NCI-H187 treated with DMSO at 0.1 percent for 48 hours (cell line): Measurements from ENCODE around the gene LBHD1.
"Not testable (repeated sequence)": the region's sequence is repeated elsewhere in the genome, so short reads cannot be mapped to it uniquely, and the experiment has no call there.

Experiments
- DNase-seq: peaks from one replicate; lab custom pipeline; 2025; lab: John Stamatoyannopoulos, UW

The LBHD1 gene

GRCh38 chr11:62664405-62665074, 7.5 kb downstream of the LBHD1 start:
- peak; percentile 31 for DNase-seq

GRCh38 chr11:62656796-62657429, 15.2 kb downstream of the LBHD1 start:
- DNase-seq, result no peak

- DNase-seq, result no peak
Measured at GRCh38 chr11:62654297-62654696, 17.8 kb downstream of the LBHD1 start.

DNA sequence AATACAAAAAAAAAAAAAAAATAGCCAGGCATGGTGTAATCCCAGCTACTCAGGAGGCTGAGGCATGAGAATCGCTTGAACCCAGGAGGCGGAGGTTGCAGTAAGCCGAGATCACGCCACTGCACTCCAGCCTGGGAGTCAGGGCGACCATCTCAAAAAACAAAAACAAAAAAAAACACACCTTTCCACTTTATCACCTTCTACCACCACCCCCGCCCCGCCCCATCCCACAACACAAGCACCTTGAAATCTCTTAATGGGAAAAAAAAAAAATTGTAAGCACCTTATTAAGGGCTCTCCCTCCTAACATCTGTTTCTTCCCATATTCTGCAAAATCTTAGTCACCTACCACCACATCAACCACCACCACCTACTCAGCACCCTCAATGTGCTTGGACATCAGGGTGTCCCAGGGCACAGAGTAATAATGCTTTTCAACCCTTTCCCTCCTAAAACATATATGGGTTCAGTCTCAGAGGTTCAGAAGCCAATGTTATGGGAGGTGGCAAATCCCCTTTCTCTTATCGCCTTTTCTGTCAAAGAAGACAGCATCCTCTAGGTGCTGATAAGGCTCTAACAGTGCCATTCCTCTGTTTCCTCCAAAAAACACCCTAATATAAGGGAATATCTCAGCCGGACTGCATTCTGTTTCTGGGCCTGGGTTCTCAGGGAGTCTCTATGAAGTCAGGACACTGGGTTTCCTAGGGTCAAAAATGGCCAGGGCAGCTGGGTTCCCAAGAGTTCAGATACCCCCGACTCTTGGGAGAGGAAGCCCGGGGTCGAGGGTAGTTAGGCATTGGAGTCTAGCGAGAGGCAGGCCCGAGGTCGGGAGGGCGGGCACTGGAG, 19.7 kb downstream of the LBHD1 start:
- DNase-seq, result no peak

- DNase-seq, result not testable (repeated sequence)
Measured at GRCh38 chr11:62650283-62650682, 21.8 kb downstream of the LBHD1 start.

- DNase-seq, result no peak
Measured at GRCh38 chr11:62649486-62649885, 22.6 kb downstream of the LBHD1 start.

- DNase-seq, result no peak
Measured at GRCh38 chr11:62648967-62649364, 23.1 kb downstream of the LBHD1 start.

DNA sequence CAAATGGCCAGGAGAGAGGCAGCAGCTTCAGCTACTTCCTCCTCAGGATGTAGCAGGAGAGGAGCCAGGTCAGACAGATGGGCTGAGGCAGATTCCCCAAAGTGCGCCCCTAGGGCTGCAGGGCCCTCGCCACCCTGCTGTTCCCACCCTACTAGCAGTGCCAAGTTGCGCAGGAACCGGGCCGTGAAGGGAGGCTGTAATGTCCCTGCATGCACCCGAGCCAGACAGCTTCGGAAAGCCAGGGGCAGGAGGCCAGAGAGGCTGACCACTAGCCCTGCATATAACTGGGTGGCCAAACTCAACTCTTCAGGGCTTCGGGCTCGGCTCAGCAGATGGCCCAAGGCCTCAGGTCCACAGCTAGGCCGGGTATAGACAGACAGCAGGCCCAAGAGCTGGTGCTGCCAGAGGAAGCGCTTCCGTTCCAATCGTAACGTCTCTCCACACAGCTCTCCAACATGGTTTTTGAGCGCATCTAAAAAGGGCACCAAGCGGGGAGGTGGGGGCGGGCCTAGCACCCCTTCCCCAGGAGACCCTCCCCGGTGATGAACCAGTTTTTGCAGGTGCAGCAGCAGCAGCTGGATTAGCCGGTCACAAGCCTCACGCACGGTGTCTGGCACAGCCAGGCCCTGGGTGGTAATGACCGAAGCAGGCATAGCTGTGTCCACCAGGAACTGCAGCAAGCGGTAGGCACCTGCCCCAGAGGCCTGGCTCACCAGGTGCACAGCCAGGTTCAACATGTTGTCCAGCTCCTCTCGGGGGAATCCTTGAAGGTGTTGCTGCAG, 23.7 kb downstream of the LBHD1 start:
- no peak for DNase-seq

GRCh38 chr11:62647609-62648005, 24.5 kb downstream of the LBHD1 start:
- DNase-seq, result no peak

DNA sequence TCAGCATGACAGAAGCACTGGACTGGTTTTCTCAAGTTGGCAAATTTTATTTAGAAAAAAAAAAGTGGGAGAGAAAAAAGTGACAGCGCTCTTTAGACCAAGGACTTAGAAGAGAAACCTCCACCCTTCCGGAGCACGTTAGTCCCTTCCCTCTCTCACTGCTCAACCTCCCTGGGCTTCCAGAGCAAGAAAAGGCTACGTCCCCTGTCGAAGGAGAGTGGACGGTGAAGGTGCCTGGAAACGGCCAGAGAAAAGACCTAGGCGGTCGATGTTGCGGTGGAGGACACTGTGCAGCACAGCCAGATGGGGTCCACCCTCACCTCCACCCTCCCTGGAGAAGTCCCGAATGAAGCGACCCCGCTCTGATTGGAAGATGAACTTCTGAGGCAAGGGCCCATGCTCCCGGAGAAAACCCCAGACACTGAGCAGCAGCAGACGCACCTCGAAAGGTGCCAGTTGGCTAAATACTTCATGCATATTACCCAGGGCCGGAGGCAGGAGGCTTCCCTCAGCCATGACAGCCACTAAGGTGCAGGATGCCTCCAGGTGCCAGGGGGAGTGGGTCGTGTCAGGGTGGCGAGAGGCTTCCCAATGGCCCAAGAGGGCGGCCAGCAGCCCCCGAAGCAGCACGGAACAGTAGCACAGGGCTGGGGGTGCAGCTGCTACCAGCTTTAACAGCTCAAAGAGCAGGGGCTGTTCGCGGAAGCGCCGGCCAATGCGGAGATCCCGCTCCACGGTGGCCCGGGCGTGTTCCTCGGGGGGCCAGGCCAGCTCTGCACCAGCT, 25.1 kb downstream of the LBHD1 start:
- no peak for DNase-seq

GRCh38 chr11:62645946-62646824, 25.9 kb downstream of the LBHD1 start, which contains the start of gene GANAB:
Gene GANAB (minus strand): TSS chr11:62646613. CDS start chr11:62646599, 14 bp downstream.
- DNase-seq, result peak; percentile 82

DNA sequence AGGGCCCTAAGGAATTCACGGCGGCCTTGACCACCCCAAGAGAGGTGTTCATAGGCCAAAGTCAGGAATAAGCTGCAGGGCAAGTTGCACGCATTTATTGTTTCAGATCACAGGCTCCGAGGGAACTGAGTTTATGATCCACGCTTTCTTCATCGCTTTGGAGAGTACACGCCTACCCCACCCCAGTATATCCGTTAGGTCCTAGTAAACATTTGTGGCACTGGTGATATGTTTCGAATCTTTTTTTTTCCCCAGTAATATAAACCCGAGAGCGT, 26.5 kb downstream of the LBHD1 start:
- no peak for DNase-seq

GRCh38 chr11:62644220-62644619, 27.8 kb downstream of the LBHD1 start:
- DNase-seq, result no peak

GRCh38 chr11:62632492-62632891, 39.6 kb downstream of the LBHD1 start:
- no peak for DNase-seq

DNA sequence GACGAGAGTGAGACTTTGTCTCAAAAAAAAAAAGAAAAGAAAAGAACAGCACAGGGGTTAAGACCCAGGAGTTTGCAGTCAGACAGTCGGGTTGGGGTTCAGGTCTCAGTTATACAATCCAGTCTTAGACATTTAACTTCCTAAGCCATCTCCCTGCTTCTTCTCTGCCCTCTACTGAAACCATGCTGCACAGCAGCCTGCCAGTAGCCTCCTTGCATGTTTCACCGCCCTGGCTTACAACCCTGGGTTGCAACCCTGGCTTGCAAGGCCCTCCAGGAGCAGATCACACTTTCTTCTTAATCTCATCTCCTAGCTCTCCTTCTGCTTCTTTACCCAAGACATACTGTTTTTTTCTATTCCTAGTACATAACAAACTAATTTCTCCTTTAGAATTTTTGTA, 44.4 kb downstream of the LBHD1 start:
- DNase-seq, result no peak

DNA sequence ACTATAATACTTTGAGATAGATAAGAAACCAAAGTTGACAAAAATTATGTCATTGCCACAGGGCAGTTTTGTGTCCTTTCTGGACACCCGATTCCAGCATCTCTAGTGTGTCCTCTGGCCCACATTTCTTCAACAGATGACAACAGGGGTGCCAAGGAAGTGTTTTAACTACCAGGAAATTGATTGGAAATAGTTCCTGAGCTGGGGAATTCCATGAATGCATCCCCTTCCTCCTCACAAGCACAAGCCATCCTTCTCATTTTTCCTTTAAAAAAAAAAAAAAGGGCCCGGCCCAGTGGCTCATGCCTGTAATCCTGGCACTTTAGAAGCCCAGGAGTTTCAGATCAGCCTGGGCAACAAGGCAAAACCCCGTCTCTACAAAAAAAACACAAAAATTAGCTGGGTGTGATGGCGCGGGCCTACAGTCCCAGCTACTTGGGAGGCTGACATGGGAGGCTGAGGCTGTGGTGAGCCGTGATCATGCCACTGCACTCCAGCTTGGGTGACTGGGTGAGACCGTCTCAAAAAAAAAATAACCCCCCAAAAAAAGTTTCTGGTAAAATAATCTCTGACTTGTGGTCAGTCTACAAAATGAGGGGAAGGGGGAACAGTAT, 49.5 kb downstream of the LBHD1 start:
- no peak for DNase-seq

DNA sequence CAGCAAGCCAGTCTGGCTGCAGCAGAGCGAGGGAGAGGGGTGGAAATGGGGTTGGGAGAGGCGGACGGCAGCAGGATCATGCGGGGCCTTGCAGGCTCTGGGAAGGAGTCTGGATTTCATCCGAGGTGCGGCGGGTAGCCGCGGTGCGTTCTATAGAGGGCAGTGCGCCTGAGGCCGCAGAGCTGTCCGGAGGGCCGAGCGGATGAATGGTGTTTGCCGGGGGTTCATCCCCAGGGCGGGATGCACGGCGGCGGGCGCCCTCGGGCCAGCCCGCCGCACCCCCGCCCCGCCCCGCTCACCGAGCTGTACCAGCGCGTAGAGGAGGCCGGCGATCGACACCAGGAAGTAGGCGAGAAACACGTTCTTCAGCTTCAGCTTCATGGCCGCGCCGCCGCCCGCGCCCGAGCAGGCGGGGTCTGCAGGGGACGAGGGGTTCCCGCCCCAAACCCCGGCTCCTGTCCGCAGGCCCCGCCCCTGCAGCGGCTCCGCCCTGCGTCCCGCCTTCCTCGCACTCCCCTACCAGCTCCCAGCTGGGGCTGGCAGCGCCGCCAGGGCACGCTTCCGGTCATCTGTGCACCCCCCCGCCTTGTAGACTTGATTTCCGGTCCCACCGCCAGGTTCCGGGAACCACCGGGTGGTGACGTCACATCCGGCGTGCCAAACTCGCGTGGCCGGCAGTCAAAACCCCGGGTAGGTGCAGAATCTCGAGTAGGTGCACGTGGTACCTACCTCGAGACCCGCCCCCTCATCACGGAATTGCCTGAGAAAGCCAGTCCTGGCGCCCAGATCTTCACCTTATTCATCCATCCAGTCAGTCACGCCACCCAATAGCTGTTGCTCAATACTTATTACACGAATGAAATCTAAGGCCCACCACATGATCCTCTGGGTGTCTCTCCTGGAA, 50.2 kb downstream of the LBHD1 start, which contains the start of gene B3GAT3:
TSS of gene B3GAT3 (minus strand) at position 420 of the 904 bp plus-strand sequence. CDS start at position 381, 39 bp downstream.
- DNase-seq, result peak; percentile 88

GRCh38 chr11:62621027-62621566, 51.0 kb downstream of the LBHD1 start:
- no peak for DNase-seq

- not testable (repeated sequence) for DNase-seq
Measured at GRCh38 chr11:62616957-62617356, 55.1 kb downstream of the LBHD1 start.
